ENCODE results near the gene DMRTA1.

DNA sequence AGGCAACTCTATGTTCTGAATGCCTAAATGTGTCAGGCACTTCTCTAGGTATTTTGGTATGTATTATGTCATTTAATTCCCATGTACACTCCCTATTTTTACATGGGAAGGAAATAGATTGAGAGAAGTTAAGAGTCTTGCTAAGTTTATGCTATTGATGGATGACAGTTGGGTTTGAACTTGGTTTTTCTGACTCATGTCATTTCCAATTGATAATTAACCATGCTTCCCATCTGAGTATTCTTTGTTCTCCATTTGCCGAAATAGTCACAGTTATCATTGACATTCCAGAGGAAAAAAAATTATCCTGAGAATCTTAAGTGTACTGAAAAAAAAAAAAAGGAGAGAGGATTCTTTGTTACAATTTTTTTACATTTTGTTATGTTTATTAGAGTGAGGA is 23.1 kb upstream of the DMRTA1 start:
- TF ChIP-seq, protein P1, sequence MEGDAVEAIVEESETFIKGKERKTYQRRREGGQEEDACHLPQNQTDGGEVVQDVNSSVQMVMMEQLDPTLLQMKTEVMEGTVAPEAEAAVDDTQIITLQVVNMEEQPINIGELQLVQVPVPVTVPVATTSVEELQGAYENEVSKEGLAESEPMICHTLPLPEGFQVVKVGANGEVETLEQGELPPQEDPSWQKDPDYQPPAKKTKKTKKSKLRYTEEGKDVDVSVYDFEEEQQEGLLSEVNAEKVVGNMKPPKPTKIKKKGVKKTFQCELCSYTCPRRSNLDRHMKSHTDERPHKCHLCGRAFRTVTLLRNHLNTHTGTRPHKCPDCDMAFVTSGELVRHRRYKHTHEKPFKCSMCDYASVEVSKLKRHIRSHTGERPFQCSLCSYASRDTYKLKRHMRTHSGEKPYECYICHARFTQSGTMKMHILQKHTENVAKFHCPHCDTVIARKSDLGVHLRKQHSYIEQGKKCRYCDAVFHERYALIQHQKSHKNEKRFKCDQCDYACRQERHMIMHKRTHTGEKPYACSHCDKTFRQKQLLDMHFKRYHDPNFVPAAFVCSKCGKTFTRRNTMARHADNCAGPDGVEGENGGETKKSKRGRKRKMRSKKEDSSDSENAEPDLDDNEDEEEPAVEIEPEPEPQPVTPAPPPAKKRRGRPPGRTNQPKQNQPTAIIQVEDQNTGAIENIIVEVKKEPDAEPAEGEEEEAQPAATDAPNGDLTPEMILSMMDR (optimal IDR thresholded peaks at IDR 0.05 in 1 of 3, IDR thresholded peaks at IDR 0.05 in 1 of 3, conservative IDR thresholded peaks at IDR 0.05 in 1 of 3; ENCODE audit: extremely low read depth in 1 of 3, insufficient read depth in 2 of 3, low read length in 3 of 3), result no peak
- TF ChIP-seq EZH2 (IDR thresholded peaks at IDR 0.05; ENCODE audit: low read length), result no peak
